Measurements from ENCODE around the gene SEZ6. TPM values are rescaled to one million over a fixed set of nuclear protein-coding genes. Genes with fewer than 3 reads are reported as not detected.

SEZ6 gene
- total and polyA plus RNA-seq, 10 of the 15 experiments (the other 5 are each of a cell fraction or from before 2014, with no cell fraction given), result 0.05 to 0.87 (median 0.17) TPM; not detected in 4

DNA sequence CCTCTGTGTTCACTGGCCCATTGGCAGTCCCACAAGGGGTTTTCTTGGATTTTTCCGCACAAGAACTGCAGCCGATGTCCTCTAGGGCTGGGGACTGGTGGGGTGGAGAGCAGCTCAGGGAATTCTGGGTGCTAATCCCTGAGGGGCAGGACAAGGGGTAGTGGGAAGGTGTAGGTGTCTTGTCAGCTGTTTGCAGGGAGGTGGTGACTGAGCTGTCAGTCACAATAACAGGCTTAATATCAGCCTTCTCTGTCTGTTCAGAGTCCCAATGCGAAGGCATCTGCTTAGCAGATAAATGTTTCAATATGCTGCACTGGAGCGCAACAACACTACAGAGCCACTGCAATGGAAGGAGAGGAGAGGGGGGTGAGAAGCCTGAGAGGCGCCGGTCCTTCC lies 92.9 kb downstream of the SEZ6 start:
- Histone ChIP-seq H3K4me2 (ENCODE audit: control insufficient read depth, insufficient read depth) (no peak overlapping the region), H3K9me3 (replicated peaks; ENCODE audit: control insufficient read depth, insufficient read depth, low read length) (no peaks in the 10 kb centered on the region), H3K4me1 (ENCODE audit: control insufficient read depth, insufficient read depth, low read length) (no peaks in the 10 kb centered on the region), H3K27ac (ENCODE audit: control insufficient read depth, insufficient read depth) (no peak overlapping the region), H2AFZ (ENCODE audit: control insufficient read depth, low read depth, low read length) (no peak overlapping the region), H3K27me3 (replicated peaks in 1 of 2; ENCODE audit: control insufficient read depth in 2 of 2, insufficient read depth in 2 of 2, low read length in 1 of 2) (no peaks in the 10 kb centered on the region), H3K36me3 (ENCODE audit: control insufficient read depth in 2 of 2, insufficient read depth in 2 of 2, low read length in 1 of 2) (peaks cover 53 to 79% of the 10 kb centered on the region in 2 experiments), H3K9ac (ENCODE audit: control insufficient read depth, insufficient read depth, low read length) (no peak overlapping the region), H4K20me1 (ENCODE audit: control insufficient read depth, insufficient read depth) (no peaks in the 10 kb centered on the region), H3K79me2 (ENCODE audit: control insufficient read depth, insufficient read depth, low read length) (no peaks in the 10 kb centered on the region), H3K4me3 (no peak overlapping the region)
- TF ChIP-seq HDAC2 (IDR thresholded peaks at IDR 0.05) (no peak), LARP7 (IDR thresholded peaks at IDR 0.05) (no peak), NBN (IDR thresholded peaks at IDR 0.05) (no peak), SIN3A (IDR thresholded peaks at IDR 0.05; ENCODE audit: low read depth, low read length) (no peak), BMI1 (IDR thresholded peaks at IDR 0.05; ENCODE audit: borderline replicate concordance) (no peak), IKZF1 (conservative IDR thresholded peaks at IDR 0.05) (no peak), POLR2AphosphoS5 (IDR thresholded peaks at IDR 0.05; ENCODE audit: low read length) (no peak), RBBP5 (conservative IDR thresholded peaks at IDR 0.05) (no peak), SIX5 (IDR thresholded peaks at IDR 0.05; ENCODE audit: low read depth, low read length, severe bottlenecking) (no peak), MLLT1 (IDR thresholded peaks at IDR 0.05) (no peak), SKIL (IDR thresholded peaks at IDR 0.05; ENCODE audit: low read depth, poor library complexity, severe bottlenecking) (no peak), CBX3 (IDR thresholded peaks at IDR 0.05; ENCODE audit: borderline replicate concordance, low read depth) (no peak), SMC3 (IDR thresholded peaks at IDR 0.05; ENCODE audit: borderline replicate concordance, low read length) (no peak), IKZF2 (IDR thresholded peaks at IDR 0.05) (no peak), BCL11A (IDR thresholded peaks at IDR 0.05; ENCODE audit: low read depth, low read length) (no peak), CBX5 (IDR thresholded peaks at IDR 0.05; ENCODE audit: low read depth) (no peak)
- TF ChIP-seq, protein P1, sequence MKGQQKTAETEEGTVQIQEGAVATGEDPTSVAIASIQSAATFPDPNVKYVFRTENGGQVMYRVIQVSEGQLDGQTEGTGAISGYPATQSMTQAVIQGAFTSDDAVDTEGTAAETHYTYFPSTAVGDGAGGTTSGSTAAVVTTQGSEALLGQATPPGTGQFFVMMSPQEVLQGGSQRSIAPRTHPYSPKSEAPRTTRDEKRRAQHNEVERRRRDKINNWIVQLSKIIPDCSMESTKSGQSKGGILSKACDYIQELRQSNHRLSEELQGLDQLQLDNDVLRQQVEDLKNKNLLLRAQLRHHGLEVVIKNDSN (IDR thresholded peaks at IDR 0.05; ENCODE audit: borderline replicate concordance, extremely low read length, insufficient read depth, low read depth, low read length), result no peak
- ChIA-PET POLR2A (interaction anchor here (0.5 kb wide), 1 partner anchor 724 kb away, joined by 3 read pairs; no protein-coding TSS in a partner anchor), RAD21 (ENCODE audit: unreplicated experiment) (interaction anchor here (5.7 kb wide), 1 partner anchor 149 kb away, joined by 23 read pairs; no protein-coding TSS in a partner anchor), SMC1A (ENCODE audit: uncharacterized antibody, unreplicated experiment) (interaction anchor here (1.6 kb wide), 1 partner anchor 9 kb away, joined by 3 read pairs; the partner anchor contains the start of gene DHRS13), CTCF (interaction anchor here (0.6 to 17.3 kb wide), 7 partner anchors 9 to 185 kb away, joined by 3 to 175 read pairs (median 4); partner anchors contain the start of genes NEK8 and TLCD1)
- FAIRE-seq, result no peak
- WGBS (ENCODE audit: insufficient coverage, insufficient replicate concordance, low lambda C conversion rate, missing lambda C conversion rate), result 100% methylated on average over 6 of the region's 6 CpGs
- no peak for ATAC-seq
- no peak for DNase-seq (ENCODE audit: low read depth, low spot score)
- TSS peak; percentile 26 for BruUV-seq (replicated peaks)
- intact Hi-C loops (cut with micrococcal nuclease; ENCODE audit: unreplicated experiment) (no loop called here), in situ Hi-C loops (cut with MboI) (no loop called here)

All from GM12878 (cell line).